Uterus (tissue), 2 donors: Measurements from ENCODE around the gene RNU1-2.
"Not testable (repeated sequence)": the region's sequence is repeated elsewhere in the genome, so short reads cannot be mapped to it uniquely, and the experiment has no call there.

Experiments
- POLR2A ChIP-seq, 2 donors: fragments of 450-650 bp; IDR thresholded peaks; one replicate each; pipeline ENCODE4 v1.6.1; 2016; ENCODE audit warnings: antibody characterized with exemption in 2 of 2, mild to moderate bottlenecking in 1 of 2, moderate library complexity in 1 of 2
- TF ChIP-seq, protein P1 (sequence below), 4 experiments: fragments of 200-600 bp in 2 of 4; fragments of 450-650 bp in 2 of 4; sonication (generic) in 2 of 4; IDR thresholded peaks; one replicate each; pipeline ENCODE4 v1.5.1; 2016 to 2019; ENCODE audit warnings: antibody characterized with exemption in 4 of 4, mild to moderate bottlenecking in 2 of 4, moderate library complexity in 1 of 4

DNA sequence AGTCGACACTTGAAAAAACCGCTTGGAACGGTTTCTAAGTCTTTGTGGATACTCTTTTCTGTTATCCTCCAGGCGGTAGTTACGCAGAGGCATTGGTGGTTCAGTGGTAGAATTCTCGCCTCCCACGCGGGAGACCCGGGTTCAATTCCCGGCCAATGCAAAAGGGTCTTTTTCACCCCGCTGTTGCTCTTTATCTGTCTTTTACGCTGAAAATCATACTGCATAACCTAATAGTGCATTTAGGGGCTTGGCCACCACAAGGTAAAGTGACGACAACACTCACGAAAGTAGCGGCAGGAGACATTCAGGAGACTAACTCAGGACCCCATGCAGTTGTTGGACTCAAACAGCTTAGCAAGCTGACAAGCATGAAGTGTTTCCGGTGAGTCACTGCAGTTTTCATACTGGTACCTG lies 33.9 kb upstream of the RNU1-2 start:
- TF ChIP-seq, protein P1, sequence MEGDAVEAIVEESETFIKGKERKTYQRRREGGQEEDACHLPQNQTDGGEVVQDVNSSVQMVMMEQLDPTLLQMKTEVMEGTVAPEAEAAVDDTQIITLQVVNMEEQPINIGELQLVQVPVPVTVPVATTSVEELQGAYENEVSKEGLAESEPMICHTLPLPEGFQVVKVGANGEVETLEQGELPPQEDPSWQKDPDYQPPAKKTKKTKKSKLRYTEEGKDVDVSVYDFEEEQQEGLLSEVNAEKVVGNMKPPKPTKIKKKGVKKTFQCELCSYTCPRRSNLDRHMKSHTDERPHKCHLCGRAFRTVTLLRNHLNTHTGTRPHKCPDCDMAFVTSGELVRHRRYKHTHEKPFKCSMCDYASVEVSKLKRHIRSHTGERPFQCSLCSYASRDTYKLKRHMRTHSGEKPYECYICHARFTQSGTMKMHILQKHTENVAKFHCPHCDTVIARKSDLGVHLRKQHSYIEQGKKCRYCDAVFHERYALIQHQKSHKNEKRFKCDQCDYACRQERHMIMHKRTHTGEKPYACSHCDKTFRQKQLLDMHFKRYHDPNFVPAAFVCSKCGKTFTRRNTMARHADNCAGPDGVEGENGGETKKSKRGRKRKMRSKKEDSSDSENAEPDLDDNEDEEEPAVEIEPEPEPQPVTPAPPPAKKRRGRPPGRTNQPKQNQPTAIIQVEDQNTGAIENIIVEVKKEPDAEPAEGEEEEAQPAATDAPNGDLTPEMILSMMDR (IDR thresholded peaks at IDR 0.05) = not testable (repeated sequence)
- not testable (repeated sequence) for TF ChIP-seq POLR2A (IDR thresholded peaks at IDR 0.05)
